GM18517 (cell line): ENCODE measurements around the gene GAB1.
"Not testable (repeated sequence)": the region's sequence is repeated elsewhere in the genome, so short reads cannot be mapped to it uniquely, and the experiment has no call there.

Source experiments
- ATAC-seq: cut with Tn5 transposase; IDR thresholded peaks from one replicate; pipeline ENCODE4 v1.9.1; 2021; ENCODE audit warnings: mild to moderate bottlenecking, moderate library complexity; ENCODE audit not compliant: unreplicated experiment

The GAB1 gene

DNA sequence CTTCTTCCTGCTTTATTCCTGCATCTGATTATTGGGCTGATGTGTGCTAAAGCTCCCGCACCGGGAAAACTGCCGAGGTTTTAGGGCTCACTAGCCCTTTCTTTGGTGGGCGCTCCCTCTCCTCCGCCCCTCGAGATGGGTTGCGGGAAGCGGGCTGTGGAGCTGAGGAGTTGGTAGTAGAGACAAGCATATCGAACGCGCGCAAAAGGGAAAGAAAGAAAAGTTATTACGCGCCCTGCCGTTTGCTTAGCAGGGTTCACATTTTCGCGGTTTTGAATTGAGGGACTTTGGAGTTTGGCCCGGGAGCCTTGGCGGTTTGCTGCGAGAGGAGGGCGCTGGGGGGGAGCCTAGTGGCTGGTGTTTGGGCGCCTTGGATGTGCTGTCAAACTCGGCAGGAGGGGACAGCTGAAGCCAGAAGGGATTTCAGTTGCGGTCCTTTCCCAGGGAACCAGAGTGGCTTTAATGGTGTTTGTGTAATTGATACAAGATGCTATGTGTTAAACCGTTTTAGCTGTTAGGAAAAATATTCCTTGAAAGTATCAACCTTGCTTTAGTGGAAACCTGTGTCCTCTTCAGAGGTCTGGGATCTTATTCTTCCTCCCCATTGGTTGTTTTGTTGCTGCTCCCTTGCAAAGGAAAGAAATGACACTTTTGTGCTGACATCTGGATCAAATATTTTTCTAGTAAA is 1.1 kb downstream of the GAB1 start:
- no peak for ATAC-seq

DNA sequence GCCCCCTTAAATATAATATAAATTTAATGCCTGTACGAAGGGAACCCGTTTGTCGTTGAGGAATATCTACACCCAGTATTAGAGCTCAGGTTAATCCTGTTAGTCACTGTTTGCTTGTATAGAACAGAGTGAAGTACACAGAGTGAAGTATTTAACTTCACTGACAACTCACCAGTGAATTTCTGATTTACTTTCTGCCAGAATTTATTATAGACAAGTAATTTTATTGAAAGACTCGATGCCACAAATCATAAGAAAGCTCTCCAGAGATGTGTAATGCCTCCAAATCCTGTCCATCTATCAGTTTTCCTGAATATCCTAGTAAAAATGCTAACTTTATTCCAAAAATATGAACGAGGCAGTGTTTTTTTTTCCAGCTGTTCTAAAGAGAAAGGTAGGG is 1.6 kb downstream of the GAB1 start:
- ATAC-seq: no peak

DNA sequence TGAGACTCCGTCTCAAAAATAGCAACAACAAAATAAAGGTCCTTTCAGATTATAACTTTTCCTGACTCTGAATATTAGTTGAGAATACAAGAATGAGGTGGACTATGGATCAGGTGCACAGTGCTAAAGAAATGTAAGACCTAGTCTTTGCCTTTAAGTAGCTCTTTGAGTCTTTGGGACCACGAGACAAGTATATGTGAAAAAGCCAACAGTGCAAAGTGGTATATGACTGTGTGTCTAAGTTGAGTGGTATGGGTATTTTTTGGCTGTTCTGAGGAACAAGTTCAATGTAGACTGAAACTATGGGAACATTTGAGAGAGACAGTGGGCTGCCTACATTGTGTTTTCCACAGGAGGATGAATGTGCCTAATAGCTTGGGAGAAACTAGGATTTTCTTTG is 2.8 kb downstream of the GAB1 start:
- ATAC-seq: no peak

DNA sequence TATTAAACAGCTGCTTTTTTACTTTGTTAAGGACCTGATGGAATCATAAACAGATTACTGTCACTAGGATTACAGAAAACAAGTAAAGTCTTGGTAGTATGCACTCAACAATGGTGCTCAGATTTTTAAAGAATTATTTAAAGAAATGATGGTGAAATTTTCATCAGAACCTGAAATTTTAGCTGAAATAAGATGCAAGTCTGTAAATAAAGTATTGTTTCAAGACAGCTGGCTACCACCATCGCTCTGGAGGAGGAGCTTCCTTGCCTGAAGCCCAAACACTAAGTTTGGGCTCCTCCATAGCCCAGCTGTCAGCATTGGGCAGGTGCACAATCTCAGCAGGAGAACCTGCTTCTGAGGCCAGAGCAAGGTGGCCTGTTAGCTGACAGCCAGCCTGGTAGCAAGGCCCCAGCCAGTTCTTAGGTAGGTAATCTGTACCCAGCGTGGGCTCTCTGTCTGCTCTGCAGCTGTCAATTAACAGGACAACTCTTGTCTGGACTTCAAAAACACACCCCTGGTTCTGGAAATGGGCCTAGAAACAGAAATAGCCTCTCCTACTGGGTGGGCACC is 4.6 kb downstream of the GAB1 start:
- no peak for ATAC-seq

DNA sequence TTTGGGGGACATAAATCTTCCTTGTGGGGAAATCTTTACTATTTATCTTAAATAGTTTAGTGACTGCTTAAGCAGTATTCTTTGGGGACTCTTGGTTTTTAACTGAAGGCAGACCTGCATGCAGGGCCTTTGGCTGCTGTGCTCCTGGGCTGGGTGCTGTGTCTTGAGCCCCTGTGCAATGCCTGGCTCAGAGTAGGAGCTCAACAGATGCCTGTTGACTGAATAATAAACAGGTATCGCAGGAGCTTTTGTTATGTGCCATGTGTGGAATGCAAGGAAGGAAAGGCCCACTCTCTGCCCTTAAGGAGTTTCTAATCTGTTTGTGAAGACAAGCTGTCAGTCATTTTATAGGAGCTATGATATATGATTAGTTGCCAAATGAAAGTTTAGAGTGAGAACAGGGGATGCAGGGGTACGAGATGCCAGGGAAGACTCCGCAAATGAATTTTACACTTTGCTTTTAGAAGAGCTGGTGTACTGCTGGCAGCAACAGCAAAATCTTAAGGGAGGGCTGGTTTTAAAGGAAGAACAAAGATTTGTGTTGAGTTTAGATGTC is 6.7 kb downstream of the GAB1 start:
- no peak for ATAC-seq

DNA sequence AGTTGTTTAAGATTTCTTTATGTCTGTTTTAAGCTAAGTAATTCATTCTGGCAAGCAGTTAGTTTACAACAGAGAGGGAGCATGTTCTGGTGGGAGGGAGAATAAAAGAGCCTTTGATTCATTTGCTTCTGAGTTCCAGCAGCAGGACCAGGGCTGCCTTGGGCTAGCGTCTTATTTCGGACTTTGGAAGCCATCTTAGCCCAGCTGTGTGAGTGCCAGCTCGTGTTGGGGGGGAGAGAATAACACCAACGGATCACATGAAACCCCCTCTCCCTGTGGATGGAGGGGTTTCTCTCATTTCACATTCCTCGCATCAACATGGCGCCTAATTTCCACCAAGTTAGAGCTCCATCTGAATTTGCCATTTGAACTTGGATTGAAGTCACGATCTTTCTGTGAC is 7.4 kb downstream of the GAB1 start:
- ATAC-seq: no peak

DNA sequence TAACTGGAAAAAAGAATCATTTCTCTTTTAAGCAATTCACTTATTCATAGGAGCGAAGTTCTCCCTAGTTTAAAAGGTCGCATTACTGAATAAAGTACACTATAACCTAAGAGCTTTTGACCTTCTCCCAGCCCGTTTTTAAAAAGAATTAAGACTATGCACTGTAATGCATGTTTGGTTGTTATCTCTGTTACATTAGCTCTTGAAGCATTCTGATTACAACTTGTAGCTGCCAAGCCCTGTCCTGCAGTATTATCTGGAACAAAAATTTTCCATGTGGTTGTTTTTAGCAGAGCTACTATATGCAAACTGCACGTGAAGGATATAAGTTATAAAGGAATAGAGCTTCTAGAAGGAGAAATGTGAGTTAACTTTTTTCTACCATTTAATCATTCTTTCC is 8.1 kb downstream of the GAB1 start:
- no peak for ATAC-seq

DNA sequence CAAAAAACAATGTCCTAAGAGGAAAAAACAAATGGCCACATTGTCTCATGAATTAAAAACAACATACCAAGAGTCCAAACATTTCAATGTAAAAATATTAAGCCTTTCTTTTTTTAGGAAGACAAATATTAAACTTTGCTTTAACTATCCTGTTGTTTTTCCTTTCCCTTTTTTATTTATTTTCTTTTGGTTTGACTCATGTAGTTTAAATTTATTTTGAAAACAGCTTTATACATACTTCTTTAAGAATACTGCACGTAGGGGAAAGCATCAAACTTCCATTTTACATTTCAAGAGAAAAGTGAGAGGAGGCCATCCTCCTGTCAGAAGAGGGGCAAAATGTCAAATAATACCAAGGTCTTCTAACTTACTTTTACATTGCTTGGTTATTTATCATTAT is 8.7 kb downstream of the GAB1 start:
- ATAC-seq: no peak

DNA sequence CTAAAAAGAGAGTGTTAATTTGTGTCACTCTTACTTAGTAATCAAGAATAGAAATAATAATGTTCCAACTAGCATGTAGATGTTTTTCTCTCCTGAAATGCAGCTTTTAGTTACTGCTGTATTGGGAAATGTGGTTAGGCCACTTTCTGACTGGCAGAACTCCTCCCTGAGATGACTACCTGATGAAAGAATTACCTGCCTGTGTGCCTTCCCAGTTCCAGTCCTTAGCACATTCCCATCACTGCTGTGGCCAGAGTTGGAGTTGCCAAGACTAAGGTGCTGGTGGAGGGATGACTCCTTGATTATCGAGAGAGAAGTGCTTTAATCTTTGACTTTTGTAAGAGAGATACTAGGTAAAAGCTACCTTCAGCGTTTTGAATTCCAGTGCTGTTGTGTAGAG is 9.5 kb downstream of the GAB1 start:
- ATAC-seq: no peak

DNA sequence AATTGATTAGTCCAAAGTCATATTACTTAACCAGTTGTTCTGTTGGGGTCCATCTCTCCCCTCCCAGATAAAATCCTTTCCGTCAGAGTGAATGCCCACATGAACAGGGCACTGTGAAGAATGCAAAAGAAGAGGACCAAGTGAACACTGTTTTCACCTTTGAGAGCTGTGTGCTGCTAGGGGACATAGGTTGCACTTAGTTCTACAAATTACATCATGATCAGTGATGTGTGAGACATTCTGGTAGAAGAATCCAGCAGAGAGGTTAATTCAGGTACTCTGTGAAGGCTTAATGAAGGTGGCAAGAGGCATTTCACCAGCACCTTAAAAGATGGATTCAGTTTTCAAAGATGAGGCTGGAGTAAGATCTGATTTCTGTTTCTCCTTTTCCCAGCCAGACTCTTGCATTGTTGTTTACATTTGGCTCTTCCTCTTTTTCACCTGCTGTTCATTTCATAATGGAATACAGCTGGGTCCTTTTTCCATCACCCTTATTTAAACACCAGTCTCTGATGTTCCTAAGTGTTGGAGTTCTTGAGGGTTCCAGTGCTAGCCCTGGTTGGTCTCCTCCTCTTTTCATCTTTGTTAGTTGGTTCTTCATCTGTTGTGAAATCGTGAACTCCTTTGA is 10.9 kb downstream of the GAB1 start:
- no peak for ATAC-seq

DNA sequence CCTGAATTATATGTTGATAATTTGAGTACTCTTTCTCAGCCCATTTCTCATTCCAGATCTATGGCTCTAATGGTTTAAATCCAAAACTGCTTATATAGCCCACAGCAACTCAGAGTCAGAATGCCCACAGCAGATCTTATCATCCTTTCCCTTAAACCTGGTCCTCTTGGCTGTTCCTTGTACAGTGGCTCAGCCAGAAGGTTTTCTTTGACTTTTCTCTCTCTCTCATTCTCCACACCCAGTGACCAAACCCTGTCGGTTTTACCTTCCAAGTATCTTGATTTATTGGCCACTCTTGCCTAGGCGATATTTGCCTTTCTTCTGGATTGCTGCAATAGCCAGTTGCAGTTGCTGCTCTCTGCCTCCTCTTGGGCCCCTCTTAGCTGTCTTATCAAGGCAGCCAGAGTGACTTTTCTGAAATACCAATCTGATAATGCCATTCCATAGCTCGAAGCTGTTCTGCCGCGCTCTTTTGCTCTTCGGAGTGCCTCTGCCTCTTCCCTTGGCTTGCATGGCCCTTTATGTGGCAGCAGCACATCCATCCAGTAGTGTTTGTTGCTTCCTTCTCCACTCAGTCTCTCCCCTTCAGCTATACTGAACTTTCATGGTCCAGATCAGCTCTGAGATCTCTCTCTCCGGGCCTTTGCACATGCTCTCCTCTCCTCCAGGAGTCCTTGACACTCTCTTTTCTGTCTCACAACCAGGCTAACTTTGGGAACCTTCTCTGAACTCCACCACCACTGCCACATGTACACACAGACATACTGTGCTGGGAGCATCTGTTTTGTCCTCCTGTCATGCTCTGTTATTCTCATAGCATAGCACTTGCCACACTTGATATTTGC is 11.8 kb downstream of the GAB1 start:
- ATAC-seq: no peak

DNA sequence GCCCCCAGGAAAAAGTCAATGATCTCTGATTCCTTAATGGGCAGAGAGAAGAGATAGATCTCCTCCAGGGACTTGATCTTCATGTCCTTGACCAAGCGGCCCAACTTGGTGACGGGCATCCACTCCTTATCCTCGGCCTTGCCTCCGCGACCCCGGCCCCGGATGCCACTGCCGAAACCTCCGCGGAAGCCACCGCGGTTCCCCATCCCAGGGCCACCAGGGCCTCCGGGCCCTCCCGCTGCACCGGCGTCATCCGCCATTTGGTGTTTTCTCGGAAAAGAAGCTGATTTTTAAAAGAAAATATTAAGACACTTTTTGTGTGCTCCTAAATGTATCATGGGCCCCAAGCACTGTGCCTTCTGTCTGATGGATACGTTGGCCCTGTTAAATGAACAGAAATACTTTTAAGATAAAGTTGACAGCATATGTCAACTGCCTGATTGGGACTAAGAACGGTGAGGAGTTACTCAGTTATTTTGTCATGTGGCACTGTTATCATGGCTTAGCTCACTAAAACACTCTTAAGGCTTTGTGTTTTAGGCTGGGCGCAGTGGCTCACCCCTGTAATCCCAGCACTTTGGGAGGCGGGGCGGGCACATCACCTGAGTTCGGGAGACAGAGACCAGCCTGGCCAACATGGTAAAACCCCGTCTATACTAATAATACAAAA is 13.3 kb downstream of the GAB1 start:
- not testable (repeated sequence) for ATAC-seq

DNA sequence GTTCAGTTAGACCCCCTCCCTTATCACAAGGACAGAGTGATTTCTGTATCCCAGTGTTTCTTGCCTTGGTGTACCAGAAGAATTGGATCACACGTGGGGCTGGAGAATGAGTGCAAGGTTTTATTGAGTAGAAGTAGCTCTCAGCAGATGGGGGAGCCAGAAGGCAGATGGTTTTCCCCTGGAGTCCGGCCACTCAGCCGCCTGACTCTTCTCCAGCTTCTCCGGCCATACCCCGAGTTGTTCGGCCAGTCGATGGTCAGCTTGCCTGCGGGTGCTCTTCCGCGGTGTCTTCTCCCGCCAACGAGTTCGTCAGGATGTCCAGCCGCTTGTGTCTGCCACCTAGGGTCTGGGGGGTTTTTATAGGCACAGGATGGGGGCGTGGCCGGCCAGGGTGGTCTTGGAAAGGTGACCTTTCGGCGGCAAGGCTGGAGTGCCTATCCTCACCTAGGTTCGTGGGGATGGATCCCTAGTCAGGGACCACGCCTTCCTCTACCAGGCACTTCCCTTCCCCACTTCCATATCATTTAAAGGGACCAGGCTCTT is 14.5 kb downstream of the GAB1 start:
- ATAC-seq: no peak

DNA sequence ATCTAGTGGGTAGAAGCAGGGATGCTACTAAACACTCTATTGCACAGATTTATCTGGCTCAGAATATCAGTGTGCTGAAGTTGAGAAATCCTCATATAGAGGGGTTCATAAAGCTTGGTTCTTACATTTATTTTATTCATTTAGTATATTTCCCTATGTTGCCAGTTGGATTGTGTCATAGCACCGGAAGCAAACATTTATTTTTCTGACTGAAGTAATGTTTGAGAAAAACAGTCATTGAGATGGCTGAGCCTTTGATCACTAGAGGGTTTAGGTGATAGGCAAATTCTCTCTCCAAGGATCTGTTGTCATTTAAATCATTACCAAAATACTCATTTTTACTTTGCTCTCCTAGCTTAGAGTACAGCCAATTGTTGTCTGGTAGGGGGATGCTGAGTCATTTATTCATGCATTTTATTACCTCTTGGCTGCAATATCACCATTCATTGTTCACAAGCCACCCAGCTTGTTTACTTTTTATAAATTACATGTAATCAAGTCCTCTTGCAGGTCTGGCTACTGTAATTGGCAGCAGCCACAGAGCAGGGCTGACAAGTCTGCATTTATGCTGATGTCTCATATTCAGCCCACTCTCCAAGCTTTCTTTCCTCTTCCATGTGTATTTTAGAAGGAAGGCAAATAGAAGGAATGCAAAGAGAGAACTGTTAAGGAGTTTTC is 15.2 kb downstream of the GAB1 start:
- no peak for ATAC-seq

DNA sequence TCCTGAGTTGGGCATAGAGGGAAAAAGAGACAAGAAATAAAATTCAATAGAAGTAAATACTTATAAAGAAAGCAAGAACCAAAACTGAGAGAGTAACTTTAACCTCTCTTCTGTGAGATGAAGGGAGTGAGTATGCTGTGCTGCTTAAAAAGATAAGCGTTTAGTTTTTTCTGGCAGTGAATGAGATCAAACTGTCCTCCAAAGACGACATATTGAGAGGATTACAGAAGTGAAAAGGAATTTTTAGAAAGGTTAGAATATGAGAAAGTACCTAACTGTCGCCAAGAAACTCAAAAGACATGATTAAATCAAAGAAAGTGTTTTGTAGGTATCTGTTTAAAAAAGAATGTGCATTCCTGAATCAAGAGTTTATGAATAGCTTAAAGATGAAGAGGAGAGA is 16.0 kb downstream of the GAB1 start:
- no peak for ATAC-seq

DNA sequence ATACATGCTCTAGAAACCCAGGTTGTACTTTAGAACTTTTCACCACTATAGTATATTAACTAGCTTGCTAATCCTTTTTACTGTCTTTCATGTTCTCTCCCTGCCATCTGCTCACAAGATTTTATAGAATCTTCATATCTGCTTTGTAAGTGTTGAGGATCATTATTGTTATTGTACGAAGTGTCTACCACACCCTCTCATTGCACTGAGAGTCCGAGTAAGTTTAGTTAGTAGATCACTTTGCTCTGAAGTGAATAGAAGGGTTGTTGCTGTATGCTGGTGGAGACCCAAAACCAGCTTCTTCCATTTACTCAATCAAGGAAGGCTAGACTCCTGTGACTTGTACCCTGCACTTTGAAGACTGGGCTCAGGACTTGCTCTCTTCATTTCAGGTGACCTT is 17.1 kb downstream of the GAB1 start:
- no peak for ATAC-seq

DNA sequence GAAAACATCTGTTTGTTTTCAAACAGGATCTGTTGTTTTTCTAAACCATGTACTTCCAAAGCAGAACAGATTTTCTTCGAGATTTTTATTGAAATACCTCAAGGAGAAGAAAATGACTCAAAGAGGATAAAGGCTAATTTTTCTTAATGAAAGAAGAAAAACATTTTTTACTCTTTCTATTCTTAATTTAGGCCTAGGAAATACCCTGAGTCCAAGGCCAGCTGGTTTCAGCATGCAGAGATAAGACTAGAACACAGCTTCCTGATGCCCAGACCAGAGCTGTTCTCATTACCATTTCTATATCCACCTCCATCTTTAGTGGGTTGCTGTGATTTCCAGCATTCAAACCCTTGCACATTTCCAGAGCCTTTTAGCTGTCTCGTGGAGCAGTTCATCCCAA is 18.3 kb downstream of the GAB1 start:
- no peak for ATAC-seq

DNA sequence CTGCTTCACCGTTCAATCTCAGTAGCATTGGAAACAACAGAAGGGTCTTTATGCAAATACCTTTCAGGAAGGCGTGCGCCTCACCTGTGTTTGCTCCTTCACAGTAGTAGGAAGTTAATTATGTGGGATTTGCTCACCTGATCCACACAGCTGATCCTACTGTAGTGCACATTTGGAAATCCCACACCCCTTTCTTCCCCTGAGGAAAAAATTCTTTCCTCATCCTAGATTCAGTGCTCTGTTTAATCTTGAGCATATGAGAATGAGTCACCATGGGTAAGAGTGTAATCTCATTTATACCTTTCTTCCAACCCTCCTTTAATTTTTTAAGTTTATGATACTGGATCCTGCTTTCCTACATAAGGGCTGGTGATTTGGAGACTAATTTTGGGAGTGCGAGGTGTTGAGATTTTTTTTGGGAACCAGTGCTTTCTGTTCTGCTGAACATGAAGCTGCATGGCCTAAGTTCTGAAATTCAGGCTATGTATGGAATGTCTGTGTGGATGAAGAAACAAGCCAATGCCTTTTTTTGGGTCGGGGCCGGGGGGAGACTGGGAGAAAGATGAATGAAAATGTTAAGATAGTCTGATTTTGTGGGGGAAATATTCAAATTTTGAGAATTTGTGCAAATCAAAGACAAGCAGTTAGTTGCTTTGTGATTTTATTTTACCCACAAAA is 19.0 kb downstream of the GAB1 start:
- no peak for ATAC-seq

DNA sequence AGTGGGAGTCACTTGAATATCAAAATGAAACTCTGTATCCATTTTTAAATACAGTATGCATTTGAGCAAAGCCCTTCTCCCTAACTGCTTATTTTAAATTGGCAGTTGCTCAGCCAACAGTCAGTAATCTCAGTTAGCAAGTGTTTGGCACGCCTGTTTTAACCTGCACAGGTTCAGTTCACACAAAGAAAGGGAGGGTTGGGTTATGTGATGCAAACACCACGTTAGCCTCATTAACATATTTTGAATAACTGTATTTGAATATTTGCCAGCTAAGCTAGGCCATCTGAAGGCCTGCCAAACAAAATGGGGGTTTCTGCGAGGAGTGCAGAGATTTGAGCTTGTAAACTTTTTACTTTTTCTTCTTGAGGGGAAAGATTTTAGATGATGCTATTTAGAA is 19.8 kb downstream of the GAB1 start:
- ATAC-seq: no peak
